Activated CD4-positive, alpha-beta T cell treated with anti-CD3 and anti-CD28 coated beads, Interleukin-2, amount 50 U/mL, for 4 hours (primary cell): ENCODE data around the gene LARP4B.

Source experiments
- DNase-seq, 2 experiments: peaks; one replicate each; pipeline ENCODE4 v3.0.0-alpha.2; 2020

LARP4B gene

DNA sequence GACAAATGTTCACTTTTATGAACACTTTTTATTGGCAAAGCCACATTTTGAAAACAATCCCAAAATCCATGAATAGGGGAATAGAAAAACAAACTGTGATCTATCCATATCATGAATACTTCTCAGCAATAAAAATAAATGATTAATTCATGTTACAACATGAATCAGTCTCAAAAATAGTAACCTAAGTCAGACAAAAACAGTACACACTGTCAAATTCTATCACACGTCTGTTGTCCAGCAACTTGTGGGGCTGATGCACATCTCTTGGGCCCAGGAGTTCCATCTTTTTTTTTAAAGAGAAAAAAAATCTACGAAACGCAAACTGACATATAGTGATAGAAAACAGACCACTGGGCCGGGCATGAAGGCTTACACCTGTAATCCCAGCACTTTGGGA lies 71.0 kb downstream of the LARP4B start:
- DNase-seq: no peak

DNA sequence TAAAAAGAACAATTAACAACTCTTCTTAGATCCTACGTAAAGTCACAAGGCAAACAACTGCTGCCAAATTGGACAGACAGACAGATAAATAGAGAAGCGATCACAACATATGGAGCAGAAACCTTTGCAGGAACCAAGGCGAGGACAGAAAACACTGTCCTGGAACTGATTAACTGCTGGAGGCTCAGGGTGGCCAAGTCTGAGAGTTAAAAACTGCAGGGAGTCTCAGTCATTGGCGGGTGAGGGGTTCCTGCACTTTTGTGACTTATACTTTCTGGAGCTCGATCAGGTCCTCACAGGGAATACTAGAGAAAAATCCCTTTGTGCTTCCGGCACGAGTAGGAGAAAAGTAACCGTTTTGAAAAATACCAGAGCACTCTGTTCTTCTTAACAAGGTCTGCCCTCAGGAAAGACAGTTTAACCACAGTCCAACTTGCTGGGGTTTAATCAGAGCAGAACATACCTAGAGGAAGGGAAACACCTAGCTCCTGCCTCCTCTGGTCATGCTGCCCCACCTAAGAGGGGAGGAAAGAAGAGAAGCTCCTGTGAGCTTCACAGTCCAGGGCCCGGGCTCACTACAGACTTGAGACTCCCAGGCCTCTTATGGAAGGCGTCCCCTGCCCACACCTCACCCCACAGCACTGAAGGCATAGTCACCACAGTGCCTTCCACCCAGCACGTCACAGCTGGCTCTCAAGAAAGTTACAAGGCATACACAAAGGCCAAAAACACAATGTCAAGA lies 74.9 kb downstream of the LARP4B start:
- DNase-seq: no peak

DNA sequence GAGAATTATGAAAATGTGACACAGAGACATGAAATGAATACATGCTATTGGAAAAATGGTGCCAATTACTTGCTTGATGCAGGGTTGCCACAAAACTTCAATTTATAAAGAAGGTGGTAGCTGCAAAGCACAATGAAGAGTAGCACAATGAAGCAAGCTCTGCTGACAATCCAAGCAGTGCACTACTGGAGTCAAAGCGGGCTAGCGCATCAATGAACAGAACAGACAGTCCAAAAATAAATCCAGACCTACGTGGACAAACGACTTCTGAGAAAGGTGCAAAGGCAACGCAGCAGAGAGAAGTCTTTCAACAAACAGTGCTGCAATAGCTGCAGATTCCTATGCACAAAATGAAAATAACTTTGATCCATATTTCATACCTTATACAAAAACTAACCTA lies 75.8 kb downstream of the LARP4B start:
- DNase-seq: no peak

DNA sequence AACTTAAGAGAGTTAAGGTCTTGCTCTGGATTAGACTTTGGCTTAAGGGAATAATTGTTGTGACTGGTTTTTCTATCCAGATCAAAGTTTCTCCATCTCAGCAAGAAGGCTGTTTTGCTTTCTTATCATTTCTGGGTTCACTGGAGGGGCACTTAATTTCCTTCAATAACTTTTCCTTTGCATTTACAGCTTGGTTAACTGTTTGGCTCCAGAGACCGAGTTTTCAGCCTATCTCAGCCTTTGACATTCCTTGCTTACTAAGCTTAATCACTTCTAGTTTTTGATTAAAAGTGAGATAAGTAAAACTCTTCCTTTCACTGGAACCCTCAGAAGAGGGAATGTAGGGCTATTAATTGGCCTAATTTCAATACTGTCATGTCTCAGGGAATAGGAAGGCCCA lies 76.4 kb downstream of the LARP4B start:
- no peak for DNase-seq

DNA sequence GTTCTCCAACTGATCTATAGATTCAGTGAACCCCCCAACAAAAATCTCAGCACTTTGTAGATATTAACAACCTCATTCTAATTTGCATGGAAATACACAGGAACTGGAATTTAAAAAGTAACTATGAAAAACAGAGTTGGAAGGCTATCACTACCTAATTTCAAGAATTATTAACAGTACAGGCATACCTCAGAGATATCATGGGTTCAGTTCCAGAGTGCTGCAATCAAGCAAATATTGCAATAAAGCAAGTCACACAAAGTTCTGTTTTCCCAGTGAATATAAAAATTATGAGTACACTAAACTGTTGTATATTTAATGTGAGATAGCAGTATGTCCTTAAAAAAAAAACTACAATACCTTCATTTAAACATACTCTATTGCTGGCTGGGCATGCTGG lies 78.5 kb downstream of the LARP4B start:
- no peak for DNase-seq

DNA sequence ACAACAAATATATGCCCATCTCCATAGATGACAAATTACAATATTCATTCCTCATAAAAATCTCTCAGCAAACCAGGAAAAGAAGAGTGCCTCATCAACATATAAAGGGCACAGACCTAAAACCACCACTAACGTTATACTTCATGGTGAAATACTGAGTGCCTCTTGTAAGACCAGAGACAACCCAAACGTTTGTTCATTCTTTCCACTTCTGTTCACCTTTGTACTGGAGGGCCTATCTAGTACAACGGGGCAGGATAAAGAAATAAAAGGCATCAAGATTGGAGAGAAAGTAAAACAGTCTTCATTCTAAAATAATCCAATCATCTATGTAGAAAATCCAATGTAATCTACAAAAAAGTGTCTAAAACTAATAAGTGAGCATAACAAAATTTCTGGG lies 79.1 kb downstream of the LARP4B start:
- DNase-seq: no peak

DNA sequence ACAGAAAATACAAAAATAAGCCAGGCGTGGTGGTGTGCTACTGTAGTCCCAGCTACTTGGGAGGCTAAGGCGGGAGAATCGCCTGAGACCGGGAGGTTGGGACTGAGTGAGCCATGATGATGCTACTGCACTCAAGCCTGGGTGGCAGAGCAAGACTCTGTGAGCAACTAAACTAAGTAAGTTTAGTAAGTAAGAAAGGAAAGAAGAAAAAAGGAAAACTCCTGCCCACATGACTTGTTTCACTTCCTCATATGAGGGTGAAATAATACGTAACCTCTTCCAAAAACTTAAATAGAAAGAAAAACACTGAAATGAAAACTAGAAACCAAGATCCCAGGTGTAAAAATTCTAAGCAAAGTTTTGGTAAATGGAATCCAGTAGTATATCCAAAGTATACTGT lies 79.6 kb downstream of the LARP4B start:
- DNase-seq: no peak

DNA sequence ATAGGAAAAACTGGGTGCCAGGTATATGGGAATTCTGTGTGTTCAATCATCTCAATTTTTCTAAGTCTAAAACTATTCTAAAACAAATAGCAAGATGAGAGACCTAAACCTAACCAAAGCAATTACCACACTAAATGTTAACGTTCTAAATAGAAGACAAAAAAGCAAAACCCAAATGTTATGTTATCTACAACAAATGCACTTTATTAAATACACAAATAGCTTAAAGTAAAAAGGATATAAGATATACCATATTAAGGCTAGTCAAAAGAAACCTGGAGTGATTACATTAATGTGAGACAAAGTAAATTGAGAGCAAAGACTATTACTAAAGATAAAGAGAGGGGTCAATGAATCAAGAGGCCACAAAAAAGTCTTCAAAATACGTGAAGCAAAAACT lies 81.4 kb downstream of the LARP4B start:
- no peak for DNase-seq

DNA sequence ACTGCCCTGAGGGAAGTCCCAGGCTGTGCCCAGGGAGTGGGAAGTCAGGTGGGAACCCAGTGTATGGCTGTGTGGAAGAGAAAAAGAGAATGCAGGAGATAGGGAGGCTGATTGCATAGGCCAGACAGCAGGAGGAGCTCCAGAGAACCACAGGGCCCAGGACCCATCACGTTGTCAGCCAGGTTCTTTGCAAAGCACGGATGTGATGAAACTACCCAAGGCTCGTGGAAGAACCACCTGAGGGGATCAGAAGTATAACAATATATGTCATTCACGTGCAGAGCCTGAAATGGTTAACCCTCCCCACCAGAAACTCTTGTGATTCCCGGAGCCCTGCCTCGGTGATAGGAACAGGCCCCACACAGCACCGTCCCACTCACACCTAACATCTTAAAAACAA lies 83.6 kb downstream of the LARP4B start:
- no peak for DNase-seq

DNA sequence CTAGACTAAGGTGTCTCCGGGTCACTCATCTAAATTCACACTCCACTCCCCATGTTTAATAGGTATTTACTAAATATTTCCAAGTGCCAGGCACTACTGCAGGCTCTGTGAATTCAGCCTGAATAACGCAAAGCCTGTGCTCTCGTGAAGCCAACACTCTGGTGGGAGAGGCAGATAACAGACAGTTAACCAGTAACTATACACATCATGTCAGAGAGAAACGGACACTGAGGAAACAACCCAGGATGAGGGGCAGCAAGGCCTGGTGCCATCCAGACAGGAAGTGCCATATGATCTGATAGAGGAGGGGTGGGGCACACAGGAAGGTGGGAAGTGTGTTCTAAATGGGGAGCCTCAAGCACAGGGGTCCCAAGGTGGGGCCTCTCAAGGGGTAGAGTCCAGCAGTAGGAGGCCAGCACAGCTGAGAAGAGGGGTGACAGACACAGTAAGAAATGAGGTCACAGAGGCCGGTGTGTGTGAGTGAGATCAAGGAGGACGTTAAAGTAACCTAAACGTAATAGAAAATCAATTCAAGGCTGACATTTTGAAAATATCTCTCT lies 85.3 kb downstream of the LARP4B start:
- no peak for DNase-seq

DNA sequence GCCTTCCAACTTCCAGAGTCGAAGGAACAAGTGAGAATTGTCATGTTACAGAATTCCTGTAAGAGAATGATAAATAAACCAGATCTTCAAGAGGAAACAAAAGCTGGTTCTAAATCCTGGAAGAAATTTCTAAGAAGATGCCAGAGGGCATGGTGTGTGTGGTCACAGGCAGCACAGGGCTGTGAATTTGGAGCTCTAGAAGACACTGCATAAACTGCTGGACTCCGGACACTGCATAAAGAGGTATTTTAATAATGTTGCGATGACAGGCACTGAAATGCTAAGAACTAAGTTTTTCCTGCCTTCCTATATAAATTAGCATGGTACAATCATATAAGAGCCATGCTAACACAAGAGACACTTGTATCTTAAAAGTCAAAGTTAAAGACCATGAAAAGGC lies 86.0 kb downstream of the LARP4B start:
- DNase-seq: no peak

DNA sequence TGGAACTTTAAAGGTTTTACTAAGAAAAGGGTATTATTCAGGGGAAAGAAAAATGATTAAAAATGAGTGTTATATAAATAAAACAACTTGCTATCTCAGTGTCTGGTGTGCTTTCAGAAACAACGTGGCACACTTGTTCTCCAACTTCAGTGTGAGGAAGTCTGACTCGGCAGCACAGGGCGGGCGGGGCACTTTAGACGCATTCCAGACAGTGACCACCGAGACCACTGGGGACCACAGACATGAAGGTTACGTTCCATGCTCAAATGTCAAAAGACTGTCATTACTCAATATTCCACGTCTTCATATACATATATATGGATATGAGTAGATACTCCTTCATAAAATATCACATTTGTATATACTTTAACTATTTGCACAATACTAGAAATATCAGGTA lies 87.0 kb downstream of the LARP4B start:
- no peak for DNase-seq

DNA sequence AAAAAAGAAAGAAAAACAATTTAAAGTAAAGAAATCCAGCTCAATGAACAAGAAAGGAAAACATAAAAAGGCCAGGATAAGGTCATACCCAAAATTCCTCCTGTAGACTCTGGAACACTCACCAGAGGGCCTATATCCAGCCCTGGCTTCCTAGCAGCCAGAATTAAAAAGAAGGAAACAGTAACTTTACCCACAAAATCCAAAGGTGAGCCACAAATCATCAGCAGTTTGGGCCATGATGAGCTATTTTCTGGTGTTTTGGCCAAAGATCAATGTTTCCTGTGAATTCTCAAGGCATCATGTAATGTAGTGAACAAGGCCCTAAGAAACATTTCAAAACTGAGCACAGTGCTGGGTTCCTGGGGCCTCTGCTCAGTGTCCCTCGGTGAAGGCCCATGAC lies 87.8 kb downstream of the LARP4B start:
- DNase-seq: no peak

DNA sequence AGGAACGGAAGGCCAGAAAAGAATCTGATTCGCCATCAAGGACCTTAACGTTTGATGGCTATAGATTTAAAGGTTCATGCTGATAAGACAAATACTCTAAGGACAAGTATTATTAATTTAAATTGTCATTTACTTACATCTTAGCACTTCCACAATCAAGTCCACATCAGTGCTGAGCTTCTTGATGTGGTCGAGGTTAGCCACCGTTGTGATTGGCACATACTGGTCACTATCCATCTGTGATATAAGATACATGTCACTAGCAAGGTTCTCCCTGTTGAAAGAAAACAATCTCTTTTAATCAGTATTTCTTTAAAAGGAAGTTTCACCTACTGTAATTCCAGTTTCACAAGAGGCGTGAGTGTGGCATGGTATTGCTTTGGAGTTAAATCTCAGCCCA lies 88.7 kb downstream of the LARP4B start:
- DNase-seq: no peak

DNA sequence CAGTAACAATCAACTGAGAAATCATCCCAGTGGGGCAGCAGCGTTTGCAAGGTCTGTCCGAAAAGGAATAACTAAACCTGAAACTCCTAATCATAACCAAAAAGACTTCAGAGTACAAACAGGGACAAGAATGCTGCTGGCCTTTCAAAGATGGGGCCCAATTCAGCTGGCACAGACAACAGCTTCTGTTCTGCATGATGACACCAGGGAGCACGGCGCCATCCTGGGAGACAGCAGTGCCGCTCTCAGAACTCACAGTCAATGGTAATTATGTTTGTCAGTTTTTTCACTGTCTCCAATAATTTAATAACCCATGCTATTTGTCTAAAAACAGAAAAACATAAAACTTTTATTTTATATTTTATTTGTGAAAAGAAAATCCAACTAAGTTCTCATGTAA lies 90.0 kb downstream of the LARP4B start:
- DNase-seq: no peak

DNA sequence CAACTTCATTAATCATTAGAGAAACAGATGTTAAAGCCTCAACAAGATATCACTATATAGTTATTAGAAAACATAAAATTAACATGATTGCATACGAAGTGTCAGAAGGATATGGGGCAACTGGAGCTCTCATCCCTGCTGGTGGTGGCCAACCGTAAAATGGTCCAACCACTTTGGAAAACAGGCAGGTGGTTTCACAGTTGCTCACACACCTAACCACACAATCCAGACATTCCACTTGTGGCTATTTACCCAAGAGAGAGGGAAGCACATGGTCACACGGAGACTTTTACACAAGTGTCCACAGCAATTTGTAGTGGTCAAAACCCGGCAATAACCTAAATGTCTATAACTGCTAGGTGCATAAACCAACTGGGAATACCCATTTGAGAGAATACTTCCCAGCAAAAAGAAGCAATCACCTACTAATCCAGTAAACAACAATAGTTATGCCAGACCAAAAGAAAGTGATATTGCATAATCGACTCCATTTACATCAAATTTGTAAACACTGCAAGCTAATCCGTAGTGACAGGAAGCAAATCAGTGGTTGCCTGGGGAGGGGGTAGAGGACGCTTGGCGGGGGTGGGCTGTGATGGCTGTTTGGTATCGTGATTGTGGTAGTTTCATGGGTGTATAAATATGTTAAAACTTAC lies 91.8 kb downstream of the LARP4B start:
- DNase-seq: no peak

DNA sequence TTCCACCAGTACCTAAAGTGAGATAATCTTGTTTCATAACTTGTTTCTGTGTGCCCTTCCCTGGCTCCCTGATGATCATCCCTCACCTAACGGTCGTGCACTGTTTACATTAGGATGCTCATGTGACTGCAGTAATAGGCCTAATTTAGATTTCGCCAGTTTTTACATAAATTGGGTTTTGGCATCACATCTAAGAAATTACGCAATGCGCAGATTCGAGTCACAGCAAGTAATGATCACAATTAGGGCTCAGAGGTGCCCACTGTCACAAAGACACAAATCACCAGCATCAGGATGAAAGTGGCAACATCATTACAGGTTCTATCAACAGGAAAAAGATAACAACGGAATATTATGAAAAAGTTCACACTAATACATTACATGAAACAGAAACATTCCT lies 94.7 kb downstream of the LARP4B start:
- DNase-seq: no peak

DNA sequence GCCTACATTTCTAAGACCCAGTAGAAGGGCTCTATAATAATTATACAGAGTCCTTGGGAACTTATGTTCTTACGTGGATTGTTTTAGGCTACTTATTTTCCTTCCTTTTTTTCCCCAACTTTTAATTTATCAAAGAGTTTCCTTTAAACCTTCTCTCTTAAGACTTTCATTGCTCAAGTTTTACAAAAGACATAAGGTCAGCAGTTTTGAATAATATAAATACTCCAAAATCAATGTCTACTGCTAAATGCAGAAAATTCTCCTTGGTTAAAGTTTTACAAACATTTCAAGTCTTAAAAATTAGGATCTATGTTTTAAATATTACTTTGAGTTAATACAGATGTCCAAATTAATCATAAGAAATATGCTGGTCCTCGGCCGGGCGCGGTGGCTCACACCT lies 97.0 kb downstream of the LARP4B start:
- no peak for DNase-seq

DNA sequence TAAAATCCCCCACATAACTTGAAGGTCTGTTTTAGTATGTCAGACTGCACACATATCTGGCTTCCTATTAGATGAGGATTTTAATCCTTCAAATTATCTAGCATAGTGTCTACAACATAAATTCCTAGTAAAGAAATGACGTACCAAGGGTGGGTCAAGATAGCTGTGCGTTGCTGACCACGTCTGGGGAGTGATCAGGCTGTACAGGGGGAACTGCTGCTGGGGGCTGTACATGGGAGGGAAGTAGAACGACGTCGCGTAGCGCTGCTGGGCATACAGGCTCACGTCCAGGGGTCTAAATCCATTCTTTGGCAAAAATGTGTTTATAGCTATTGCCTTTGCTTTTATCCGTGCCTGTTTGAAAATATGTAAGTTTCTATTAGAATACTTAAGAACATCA lies 102.3 kb downstream of the LARP4B start:
- DNase-seq: no peak

DNA sequence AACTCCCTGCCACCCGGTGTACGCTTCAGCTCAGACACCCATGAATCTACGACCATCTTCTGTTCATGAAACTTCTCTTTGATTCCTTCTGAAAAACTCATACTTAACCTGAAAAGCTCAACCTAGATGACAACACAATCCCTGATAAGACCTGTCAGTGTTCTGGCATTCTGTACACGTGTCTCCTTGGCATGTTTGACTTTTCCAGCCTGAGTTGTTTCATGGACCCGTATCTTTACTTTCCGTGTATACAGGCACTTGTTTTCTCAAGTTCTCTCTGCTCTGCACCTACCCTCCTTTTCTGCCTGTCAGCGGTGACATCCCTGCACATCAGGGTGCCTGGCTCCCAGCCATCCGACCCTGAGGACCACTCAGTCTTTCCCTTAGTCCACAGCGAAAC lies 103.3 kb downstream of the LARP4B start:
- DNase-seq: no peak

DNA sequence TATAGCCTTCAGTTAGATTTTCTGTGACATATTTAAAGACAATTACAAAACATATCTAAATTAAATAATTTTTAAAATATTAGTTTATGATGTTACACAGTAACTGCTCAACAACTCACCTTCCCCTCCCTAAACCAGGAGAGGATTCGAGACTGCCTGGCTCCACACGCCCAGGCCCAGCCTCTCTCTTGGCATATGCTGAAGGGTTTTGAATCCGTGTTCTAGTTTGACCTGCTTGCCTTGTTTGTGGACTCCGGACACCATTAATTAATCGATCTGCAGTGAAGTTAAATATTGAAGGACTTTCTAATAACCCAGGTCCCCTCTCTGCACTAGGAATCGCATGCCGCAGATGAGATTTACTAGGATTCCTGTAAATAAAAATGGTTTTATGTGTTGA lies 106.6 kb downstream of the LARP4B start:
- no peak for DNase-seq

DNA sequence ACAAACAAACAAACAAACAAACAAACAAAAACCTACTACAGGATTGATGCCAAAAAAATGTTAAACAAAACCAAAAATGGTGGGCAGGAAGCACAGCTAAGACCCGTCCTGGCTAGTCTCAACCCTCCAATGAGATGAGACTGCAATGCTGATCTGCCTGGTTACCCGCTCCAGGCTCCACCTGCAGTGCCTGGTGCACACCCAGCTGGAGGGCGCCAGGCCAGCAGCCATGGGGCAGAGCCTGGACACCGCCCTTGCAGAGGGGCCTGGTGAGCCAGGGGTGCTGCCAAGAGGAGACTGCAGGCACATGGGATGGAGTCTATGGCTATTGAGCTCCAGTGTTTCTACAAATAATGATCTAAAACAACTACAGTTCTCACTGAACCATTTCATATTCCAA lies 107.0 kb downstream of the LARP4B start:
- no peak for DNase-seq

DNA sequence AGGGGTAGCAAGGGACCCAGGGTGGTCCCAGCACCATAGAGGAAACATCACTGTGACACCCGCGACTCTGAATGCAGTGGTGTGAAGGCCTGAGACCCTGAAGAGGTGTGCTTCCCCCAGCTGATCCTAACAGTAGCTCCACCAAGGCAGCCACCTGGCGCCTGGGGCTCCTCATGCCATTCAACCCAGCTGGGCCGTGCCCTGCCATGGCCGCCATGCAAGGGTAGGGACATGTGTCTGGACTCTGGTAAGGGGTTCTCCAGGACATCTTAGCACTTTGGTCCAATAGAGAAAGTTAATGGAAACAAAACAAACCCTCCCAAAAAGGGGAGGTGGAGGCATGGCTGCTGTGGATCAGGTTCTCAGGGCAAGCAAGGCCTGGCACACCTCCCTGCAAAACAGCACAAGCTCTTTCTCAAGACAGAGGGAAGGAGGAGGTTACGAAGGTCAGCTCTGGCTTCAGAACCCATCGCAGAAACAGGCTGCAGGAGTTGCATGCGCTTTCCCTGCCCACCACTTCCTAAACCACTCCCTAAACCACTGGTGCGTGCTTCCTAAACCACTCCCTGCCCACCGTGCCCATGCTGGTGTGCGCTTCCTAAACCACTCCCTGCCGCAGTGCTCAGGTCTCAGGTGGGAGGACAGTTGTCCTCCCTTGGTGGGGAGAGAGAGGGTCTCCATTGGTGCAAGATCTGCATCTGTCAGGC lies 108.7 kb downstream of the LARP4B start:
- DNase-seq: no peak

DNA sequence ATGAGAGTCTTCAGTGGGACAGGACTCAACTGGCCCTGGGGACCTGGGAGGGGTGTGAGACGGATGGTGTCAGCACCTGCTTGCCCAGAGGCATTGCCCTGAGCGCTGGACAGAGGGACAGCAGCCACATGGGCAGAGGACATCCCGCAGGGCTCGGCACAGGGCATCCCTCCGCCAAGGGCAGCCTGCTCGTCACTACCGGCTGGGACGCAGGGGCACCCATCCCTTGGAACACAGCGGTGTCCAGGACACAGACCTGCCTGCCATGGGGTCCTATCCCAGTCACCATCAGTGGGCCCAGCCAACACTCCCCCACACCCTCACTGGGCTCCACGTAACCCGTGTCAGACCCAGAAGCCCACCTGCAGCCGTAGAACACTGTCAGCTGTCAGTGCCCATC lies 109.3 kb downstream of the LARP4B start:
- no peak for DNase-seq
